Anterior cingulate cortex (tissue), 58 donors: Measurements from ENCODE around the gene C3orf85.
"Not testable (repeated sequence)": the region's sequence is repeated elsewhere in the genome, so short reads cannot be mapped to it uniquely, and the experiment has no call there.

Experiments
- DNase-seq, 58 donors: peaks; one replicate each; lab custom pipeline; 2025; lab: John Stamatoyannopoulos, UW

C3orf85 gene

DNA sequence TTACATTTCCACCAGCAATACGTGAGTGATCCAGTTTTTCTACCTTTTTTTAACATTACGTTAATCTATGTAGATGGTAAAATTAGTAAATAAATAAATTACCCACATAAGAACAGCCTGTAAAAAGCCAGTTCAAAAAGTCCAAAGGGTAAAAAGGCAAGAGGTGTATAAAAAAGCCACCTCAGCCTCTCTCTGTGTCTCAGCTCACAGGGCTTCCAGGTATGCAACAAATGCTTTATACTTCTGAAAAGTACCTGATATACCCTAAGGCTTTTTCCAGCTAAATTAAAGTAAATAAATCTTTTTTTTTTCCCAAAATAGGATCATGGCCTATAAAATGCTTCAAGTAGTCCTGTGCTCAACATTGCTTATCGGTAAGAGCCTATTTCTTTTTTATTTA, at the start of gene C3orf85:
Gene C3orf85 (plus strand): TSS at position 197 of the 400 bp plus-strand sequence. CDS start 129 bp downstream, at position 326.
- DNase-seq: no peak

GRCh38 chr3:109089265-109089664, 47.3 kb upstream of the C3orf85 start:
- no peak for DNase-seq

- no peak for DNase-seq
Measured at GRCh38 chr3:109091846-109092245, 44.7 kb upstream of the C3orf85 start.

- DNase-seq: no peak
Measured at GRCh38 chr3:109093561-109093960, 43.0 kb upstream of the C3orf85 start.

DNA sequence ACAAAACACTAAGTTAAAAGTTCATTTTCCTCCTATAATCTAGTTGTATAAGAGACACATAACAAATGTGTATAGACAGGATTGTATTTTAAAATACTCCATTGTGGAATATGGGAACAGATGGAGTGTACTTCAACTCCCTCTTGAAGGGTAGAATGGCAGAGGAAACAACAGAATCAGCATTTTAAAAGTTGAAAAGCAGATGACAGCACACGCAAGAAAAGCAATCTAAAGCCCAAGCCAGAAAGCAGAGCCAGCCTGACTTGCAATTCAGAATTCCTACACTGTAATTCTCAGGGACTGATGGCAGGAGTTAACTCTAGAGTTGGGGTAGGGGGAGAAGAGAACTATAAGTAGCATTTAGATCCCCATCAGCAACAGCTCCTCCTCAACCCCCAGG, 41.4 kb upstream of the C3orf85 start:
- no peak for DNase-seq

GRCh38 chr3:109098079-109098644, 38.4 kb upstream of the C3orf85 start:
- DNase-seq: no peak

- DNase-seq: no peak
Measured at GRCh38 chr3:109109574-109109973, 26.9 kb upstream of the C3orf85 start.

DNA sequence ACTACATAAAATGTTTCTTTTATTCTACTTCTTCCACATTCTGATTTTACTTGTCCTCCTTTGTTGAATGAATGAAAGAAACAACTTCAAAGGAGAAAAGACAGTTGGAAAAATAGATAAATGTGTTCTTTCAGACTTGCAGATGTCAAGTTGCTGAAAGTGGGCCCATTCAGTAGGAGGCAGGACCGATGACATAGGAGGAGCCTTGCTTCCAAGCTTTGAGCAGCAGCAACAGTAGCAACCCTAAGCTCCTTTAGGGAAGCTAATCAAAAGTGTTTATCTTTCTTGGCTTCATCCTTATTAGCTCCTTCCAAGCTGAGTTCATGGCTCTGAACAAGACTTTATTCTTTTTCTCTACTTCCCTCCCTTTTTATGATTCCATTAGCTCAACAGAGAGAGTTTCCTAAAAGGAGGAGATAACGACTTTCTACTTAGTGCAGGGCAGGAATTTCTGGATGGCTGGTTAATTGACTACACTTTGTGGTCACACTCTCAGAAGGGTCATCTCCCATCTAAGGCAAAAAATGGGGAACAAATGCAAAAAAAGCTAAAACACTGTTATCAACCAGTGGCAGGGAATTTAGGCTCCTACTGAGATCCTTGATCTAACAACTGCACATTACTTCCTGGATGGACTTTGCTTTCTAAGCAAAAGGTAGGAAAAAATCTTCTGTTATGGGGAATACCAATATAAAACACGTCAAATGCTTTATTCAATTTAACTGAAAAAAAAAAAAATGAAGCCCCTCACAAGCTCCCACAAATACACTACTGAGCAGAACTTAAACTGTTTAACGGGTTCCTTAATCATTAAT, 23.4 kb upstream of the C3orf85 start:
- no peak for DNase-seq

DNA sequence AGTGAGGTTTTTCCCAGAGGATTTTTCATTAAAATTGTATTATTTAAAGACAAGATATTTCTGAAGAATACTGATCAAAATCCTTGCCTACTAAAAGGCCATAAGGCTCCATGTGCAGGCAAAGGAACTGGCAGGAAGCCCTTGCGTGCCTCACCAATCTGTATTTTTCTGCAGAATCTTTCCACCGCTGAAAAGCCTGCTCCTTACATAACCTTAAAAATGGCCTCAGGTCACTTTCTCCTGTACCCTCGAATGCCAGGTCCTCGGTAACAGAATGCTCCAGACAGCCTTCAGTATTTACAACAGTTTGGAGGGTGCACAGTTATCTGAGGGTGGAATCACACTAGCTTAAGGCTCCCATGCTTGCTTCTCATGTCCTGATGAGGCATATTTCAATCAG, 21.8 kb upstream of the C3orf85 start:
- no peak for DNase-seq

DNA sequence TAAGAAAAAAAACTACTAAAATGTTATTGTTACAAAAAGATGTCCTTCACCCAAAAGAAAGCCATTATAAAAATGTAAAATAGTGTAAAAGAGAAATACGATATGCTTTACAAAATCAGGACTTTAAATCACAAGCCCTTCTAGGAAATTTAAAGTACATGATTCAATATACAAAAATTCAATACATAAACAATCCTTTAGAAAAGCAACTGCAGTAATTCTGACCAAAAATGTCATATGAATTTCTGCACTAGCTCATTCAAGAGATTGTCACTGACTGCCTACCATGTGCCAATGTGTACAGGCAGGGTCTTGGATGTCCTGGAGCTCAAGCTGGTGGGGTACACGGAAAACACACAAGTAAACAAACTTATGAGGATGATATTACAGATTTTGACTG, 21.1 kb upstream of the C3orf85 start:
- DNase-seq: no peak

DNA sequence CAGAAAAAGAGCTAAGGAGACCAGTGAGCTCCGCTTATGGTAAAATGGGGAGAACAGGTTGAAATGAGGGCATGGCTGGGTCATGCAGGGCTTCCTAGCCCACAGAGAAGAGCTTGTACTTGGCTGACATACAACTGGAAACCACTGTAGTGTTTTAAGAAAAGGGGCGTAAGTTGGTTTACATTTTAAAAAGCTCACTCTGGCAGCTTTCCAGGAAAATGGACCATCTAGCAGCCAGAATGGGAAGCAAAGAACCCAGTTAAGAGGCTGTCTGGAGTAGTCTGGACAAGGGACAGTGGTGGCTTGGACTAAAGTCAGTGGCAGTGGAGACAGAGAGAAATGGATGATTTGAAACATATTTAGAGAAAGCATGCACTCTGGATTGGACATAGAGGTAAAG, 20.5 kb upstream of the C3orf85 start:
- DNase-seq: peak in 1 of 58 donors; percentile 2

DNA sequence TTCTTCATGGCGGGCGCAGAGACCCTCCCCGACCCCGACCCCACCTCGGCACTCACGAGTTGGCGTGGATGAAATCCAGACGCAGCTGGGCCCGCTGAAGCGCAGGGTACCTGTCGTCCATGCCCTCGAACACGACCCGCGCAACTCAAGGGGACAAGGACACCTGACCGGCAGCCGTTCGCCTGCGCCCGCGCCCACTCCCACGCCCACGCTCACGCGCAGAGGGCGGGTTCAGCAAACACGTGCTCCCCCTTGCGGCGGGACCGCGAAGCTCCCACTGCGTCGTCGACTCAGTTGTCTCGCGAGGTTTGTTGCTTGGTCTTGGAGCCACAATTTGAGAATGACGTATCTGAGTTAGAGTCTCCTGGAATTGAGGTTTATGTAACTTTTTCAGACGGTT, 18.6 kb upstream of the C3orf85 start, which contains the start of gene MORC1:
Gene MORC1 (minus strand): TSS at position 196 of the 400 bp plus-strand sequence. CDS start 75 bp downstream, at position 121.
- no peak for DNase-seq

GRCh38 chr3:109118584-109118983, 17.9 kb upstream of the C3orf85 start:
- no peak for DNase-seq

DNA sequence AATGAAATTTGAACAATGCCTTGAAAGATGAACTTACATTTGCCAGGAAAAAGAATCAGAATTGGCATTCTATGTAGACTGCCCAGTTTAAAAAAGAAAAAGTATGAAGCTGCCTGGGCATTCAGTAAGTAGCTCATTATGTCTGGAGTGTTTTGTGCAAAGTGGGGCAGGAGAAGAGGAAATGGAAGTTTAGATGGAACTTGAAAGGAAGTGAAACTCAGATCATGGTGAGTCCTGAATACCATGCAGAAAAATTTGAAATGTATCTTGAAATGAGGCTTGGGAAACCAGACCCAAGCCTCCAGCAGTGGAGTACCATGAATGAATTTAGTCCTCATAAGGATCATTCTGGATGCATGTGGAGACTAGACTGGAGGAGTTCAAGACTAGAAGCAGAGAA, 13.8 kb upstream of the C3orf85 start:
- DNase-seq: no peak

- no peak for DNase-seq
Measured at GRCh38 chr3:109125902-109126301, 10.6 kb upstream of the C3orf85 start.

DNA sequence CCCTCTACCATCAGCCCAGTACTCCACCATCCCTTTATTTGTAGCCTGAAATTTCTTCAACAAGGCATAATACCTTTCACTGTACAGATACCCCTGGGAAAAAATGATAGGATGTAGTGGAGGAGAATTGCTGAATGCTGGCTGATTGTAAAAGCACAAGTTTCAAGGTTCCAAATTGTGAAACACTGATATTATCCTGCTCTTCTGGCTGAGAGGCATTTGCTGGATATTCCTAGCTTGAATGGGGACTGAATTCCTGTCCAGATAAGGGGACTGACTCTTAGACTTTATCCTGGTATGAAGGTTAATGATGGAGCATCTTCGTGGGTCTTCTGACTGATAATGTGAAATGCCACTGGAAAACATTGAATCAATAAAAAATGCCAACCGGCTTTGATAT, 9.0 kb upstream of the C3orf85 start:
- no peak for DNase-seq

DNA sequence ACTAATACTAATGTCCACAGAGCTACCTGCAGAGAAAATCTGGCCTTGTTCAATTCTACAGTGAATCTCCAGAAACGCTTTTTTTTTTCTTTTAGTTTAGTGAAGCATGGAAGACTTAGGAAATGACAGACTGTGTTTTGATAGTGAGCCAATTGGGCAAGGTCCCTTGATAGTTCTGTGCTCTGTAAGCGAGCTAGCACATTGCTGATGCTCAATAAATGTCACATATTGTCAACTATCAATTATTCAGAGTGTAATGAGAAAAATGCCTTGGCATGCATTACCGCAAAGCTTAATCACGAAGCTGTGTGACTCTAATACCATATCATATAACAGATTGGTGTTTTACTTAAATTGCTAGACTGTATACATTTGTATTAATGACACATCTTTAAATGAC, 5.2 kb upstream of the C3orf85 start:
- no peak for DNase-seq

DNA sequence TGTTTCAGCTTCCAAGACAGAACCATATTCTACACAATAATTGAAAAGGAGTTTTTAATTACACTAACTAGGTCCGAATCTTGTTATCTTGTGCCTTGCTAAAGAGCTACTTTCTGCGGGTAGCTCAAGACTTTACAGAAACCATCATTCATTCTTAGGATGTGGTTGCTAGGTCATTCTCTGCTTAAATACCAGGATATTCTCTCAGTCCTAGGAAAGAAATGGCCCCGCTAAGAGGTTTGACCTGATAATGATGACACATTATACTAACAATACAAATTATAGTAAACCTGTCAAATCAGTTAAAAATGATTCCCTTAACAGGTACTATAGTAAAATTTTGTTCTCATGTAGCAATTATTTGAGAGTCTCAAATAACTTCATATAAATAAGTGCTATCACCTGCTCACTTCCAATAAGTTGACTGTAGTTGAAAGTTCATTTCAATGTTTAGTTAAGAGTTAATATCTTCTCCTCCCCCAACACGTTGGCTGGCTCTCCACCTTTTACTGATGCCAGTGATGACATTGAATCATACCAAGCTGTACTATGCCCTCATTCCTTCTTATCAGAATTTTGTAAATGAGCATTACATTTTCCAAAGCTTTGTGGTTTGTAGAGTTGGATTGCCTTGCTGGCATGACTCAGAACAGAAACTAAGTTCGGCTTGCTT, 3.6 kb upstream of the C3orf85 start:
- no peak for DNase-seq

GRCh38 chr3:109133474-109133816, 3.1 kb upstream of the C3orf85 start:
- not testable (repeated sequence) for DNase-seq

DNA sequence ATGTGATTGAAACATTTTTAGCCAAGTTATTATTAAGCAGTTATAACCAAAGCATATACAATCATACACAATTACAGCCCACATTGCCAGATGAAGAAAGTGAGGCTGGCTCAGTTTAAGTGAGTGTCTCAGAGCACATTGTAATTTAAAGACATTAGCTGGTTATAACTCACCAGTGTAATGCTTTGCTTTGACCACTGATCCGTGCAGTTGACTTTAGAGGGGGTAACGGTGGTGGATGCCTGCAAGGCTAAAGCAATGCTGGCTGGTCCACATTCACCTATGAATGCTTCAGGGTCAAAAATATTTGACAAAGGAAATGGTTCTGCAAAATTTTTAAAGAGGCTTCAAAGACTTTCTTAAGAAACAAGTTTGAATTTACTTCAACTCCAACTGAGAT, 1.2 kb downstream of the C3orf85 start:
- no peak for DNase-seq

GRCh38 chr3:109140318-109140717, 3.8 kb downstream of the C3orf85 start:
- no peak for DNase-seq

- DNase-seq: no peak
Measured at GRCh38 chr3:109143646-109144045, 7.1 kb downstream of the C3orf85 start.
